Measurements from ENCODE around the gene ZNF587. TPM values are rescaled to one million over a fixed set of nuclear protein-coding genes. Genes with fewer than 3 reads are reported as not detected.
"Not testable (repeated sequence)": the region's sequence is repeated elsewhere in the genome, so short reads cannot be mapped to it uniquely, and the experiment has no call there.

Gene ZNF587
- total and polyA plus RNA-seq, 2 of the 13 experiments (the other 11 are each of a cell fraction or from before 2014, with no cell fraction given): 8.7 to 17.5 TPM

GRCh38 chr19:57810410-57811295, 39.0 kb upstream of the ZNF587 start (continued):
- not testable (repeated sequence) for TF ChIP-seq LCORL, SOX6, FOXP1 (IDR thresholded peaks at IDR 0.05)
- TF ChIP-seq LCORL (CRISPR knock-in tag; IDR thresholded peaks at IDR 0.05) (peak; percentile 63), NCOA2 (CRISPR knock-in tag; IDR thresholded peaks at IDR 0.05) (0 out of 2 replicates have a peak, but pooled peaks have one; percentile 18), SOX6 (CRISPR knock-in tag; IDR thresholded peaks at IDR 0.05) (peak; percentile 32), SOX5 (CRISPR knock-in tag; IDR thresholded peaks at IDR 0.05; ENCODE audit: borderline replicate concordance) (peak; percentile 59; the same call in 1 of the 2 replicates), FOXP1 (CRISPR knock-in tag; IDR thresholded peaks at IDR 0.05) (peak; percentile 81), ZBTB40 (IDR thresholded peaks at IDR 0.05) (peak; percentile 65; the same call in 1 of the 2 replicates), ZBTB40 (CRISPR knock-in tag; IDR thresholded peaks at IDR 0.05) (peak; percentile 98), NR2F1 (CRISPR knock-in tag; IDR thresholded peaks at IDR 0.05) (0 out of 4 replicates have a peak, but pooled peaks have one; percentile 18 to 22), CSRNP1 (CRISPR knock-in tag; IDR thresholded peaks at IDR 0.05) (peak; percentile 66; the same call in 1 of the 2 replicates), ESRRA (CRISPR knock-in tag; IDR thresholded peaks at IDR 0.05; ENCODE audit: low read depth) (0 out of 2 replicates have a peak, but pooled peaks have one; percentile 9)
- TF ChIP-seq, protein P1, sequence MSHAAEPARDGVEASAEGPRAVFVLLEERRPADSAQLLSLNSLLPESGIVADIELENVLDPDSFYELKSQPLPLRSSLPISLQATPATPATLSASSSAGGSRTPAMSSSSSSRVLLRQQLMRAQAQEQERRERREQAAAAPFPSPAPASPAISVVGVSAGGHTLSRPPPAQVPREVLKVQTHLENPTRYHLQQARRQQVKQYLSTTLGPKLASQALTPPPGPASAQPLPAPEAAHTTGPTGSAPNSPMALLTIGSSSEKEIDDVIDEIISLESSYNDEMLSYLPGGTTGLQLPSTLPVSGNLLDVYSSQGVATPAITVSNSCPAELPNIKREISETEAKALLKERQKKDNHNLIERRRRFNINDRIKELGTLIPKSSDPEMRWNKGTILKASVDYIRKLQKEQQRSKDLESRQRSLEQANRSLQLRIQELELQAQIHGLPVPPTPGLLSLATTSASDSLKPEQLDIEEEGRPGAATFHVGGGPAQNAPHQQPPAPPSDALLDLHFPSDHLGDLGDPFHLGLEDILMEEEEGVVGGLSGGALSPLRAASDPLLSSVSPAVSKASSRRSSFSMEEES (CRISPR knock-in tag; IDR thresholded peaks at IDR 0.05): peak; percentile 68
- TF ChIP-seq, protein P2, sequence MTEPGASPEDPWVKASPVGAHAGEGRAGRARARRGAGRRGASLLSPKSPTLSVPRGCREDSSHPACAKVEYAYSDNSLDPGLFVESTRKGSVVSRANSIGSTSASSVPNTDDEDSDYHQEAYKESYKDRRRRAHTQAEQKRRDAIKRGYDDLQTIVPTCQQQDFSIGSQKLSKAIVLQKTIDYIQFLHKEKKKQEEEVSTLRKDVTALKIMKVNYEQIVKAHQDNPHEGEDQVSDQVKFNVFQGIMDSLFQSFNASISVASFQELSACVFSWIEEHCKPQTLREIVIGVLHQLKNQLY (CRISPR knock-in tag; IDR thresholded peaks at IDR 0.05): peak; percentile 80
